Liver (tissue), 9 donors: ENCODE results near the gene TMEM178A. TPM values are rescaled to one million over a fixed set of nuclear protein-coding genes. Genes with fewer than 3 reads are reported as not detected.
"Not testable (repeated sequence)": the region's sequence is repeated elsewhere in the genome, so short reads cannot be mapped to it uniquely, and the experiment has no call there.

Experiments used
- DNase-seq: peaks from one replicate; pipeline ENCODE4 v3.0.0-alpha.2; 2017; ENCODE audit warnings: low spot score
- H3K27ac ChIP-seq, 2 donors: one replicate each; pipeline ENCODE4 v1.7.0; 2013; ENCODE audit warnings: inconsistent platforms in 2 of 2, low read length in 2 of 2, control low read depth in 1 of 2, low read depth in 1 of 2, mild to moderate bottlenecking in 1 of 2
- H3K27me3 ChIP-seq, 4 donors: one replicate each; pipeline versions ENCODE4 v1.6.1 to v1.7.0; 2013; ENCODE audit warnings: low read length in 3 of 4, inconsistent platforms in 1 of 4, mild to moderate bottlenecking in 1 of 4, moderate library complexity in 1 of 4; ENCODE audit not compliant: control insufficient read depth in 4 of 4, insufficient read depth in 4 of 4
- H3K36me3 ChIP-seq, 4 donors: one replicate each; pipeline versions ENCODE4 v1.6.1 to v1.7.0; 2013; ENCODE audit warnings: low read length in 3 of 4, mild to moderate bottlenecking in 3 of 4, low read depth in 1 of 4, moderate library complexity in 1 of 4; ENCODE audit not compliant: control insufficient read depth in 4 of 4, insufficient read depth in 3 of 4
- H3K4me1 ChIP-seq, 4 donors: one replicate each; pipeline versions ENCODE4 v1.6.1 to v1.7.0; 2013; ENCODE audit warnings: low read length in 3 of 4, mild to moderate bottlenecking in 3 of 4, moderate library complexity in 1 of 4; ENCODE audit not compliant: control insufficient read depth in 4 of 4, insufficient read depth in 4 of 4
- H3K4me3 ChIP-seq, 3 donors: one replicate each; pipeline versions ENCODE4 v1.6.1 to v1.7.0; 2013; ENCODE audit warnings: low read length in 3 of 3, control low read depth in 1 of 3, low read depth in 1 of 3, mild to moderate bottlenecking in 1 of 3
- H3K9ac ChIP-seq, 2 donors: one replicate each; pipeline ENCODE4 v1.7.0; 2013; ENCODE audit warnings: low read length in 2 of 2, mild to moderate bottlenecking in 2 of 2, moderate library complexity in 2 of 2, control low read depth in 1 of 2, low read depth in 1 of 2
- H3K9me3 ChIP-seq, 4 donors: one replicate each; pipeline versions ENCODE4 v1.6.1 to v1.7.0; 2013; ENCODE audit warnings: low read length in 3 of 4; ENCODE audit not compliant: control insufficient read depth in 4 of 4
- ATF3 ChIP-seq: IDR thresholded peaks from 2 replicates; pipeline ENCODE4 v1.6.1; 2016; ENCODE audit warnings: antibody characterized with exemption
- EGR1 ChIP-seq, 2 donors: IDR thresholded peaks; 2 replicates each; pipeline ENCODE4 v1.6.1; 2016 to 2018; ENCODE audit warnings: antibody characterized with exemption in 2 of 2, low read depth in 2 of 2
- FOXA1 ChIP-seq: IDR thresholded peaks from 2 replicates; pipeline ENCODE4 v1.6.1; 2016; ENCODE audit warnings: antibody characterized with exemption
- FOXA2 ChIP-seq: IDR thresholded peaks from 2 replicates; pipeline ENCODE4 v1.6.1; 2016; ENCODE audit warnings: antibody characterized with exemption
- GABPA ChIP-seq, 2 donors: IDR thresholded peaks in 1 of 2; conservative IDR thresholded peaks in 1 of 2; 2 replicates each; pipeline ENCODE4 v1.6.1; 2016; ENCODE audit warnings: antibody characterized with exemption in 2 of 2, mild to moderate bottlenecking in 1 of 2, moderate library complexity in 1 of 2
- HNF4A ChIP-seq, 2 donors: conservative IDR thresholded peaks; 2 replicates each; pipeline ENCODE4 v1.6.1; 2016; ENCODE audit warnings: antibody characterized with exemption in 2 of 2, mild to moderate bottlenecking in 2 of 2
- HNF4G ChIP-seq: IDR thresholded peaks from 2 replicates; pipeline ENCODE4 v1.6.1; 2016; ENCODE audit warnings: antibody characterized with exemption
- JUND ChIP-seq, 2 donors: IDR thresholded peaks; 2 replicates each; pipeline ENCODE4 v1.6.1; 2016; ENCODE audit warnings: antibody characterized with exemption in 2 of 2
- NR2F2 ChIP-seq: IDR thresholded peaks from 2 replicates; pipeline ENCODE4 v1.6.1; 2016; ENCODE audit warnings: antibody characterized with exemption
- RAD21 ChIP-seq, 2 donors: IDR thresholded peaks; 2 replicates each; pipeline ENCODE4 v1.6.1; 2016; ENCODE audit warnings: antibody characterized with exemption in 2 of 2, mild to moderate bottlenecking in 2 of 2
- REST ChIP-seq: IDR thresholded peaks from 2 replicates; pipeline ENCODE4 v1.6.1; 2016; ENCODE audit warnings: antibody characterized with exemption, mild to moderate bottlenecking
- RXRA ChIP-seq, 2 donors: IDR thresholded peaks; 2 replicates each; pipeline ENCODE4 v1.6.1; 2017 to 2018; ENCODE audit warnings: antibody characterized with exemption in 2 of 2, mild to moderate bottlenecking in 1 of 2
- SP1 ChIP-seq: IDR thresholded peaks from 2 replicates; pipeline ENCODE4 v1.6.1; 2018; ENCODE audit warnings: antibody characterized with exemption, mild to moderate bottlenecking
- YY1 ChIP-seq: IDR thresholded peaks from 2 replicates; pipeline ENCODE4 v1.6.1; 2016; ENCODE audit warnings: antibody characterized with exemption, mild to moderate bottlenecking
- WGBS: extraction: QIAGEN DNeasy Blood & Tissue Kit; methylation state at CpG from one replicate; pipeline ENCODE4 v1.1.7; 2013; 5-methylcytosine and 5-hydroxymethylcytosine counted together
- polyA plus RNA-seq, 2 donors: library from polyadenylated mRNA; stranded (reverse) in 1 of 2; unstranded in 1 of 2; fragments of 200-250 nt in 1 of 2; fragments of >200 nt in 1 of 2; fragmentation: Nextera tagmentation in 1 of 2; extraction: Ambion mirVana in 1 of 2; gene quantifications; one replicate each; pipeline versions ENCODE4 v1.2.1 to v1.2.3, GENCODE V29; 2013 to 2015
- total RNA-seq, 2 donors: library from RNA; depleted of rRNA; stranded (reverse); fragments of >200 nt; gene quantifications; one replicate each; pipeline ENCODE4 v1.2.3, GENCODE V29; 2014
- TF ChIP-seq, protein P1 (sequence below): IDR thresholded peaks from 2 replicates; pipeline ENCODE4 v1.6.1; 2016; ENCODE audit warnings: antibody characterized with exemption
- TF ChIP-seq, protein P2 (sequence below): IDR thresholded peaks from 2 replicates; pipeline ENCODE4 v1.6.1; 2016; ENCODE audit warnings: antibody characterized with exemption
- donor health status: healthy.
- donor health status: healthy.
- donor health status: healthy.
- donor health status: healthy.
- donor health status: healthy.

TMEM178A gene
- total and polyA plus RNA-seq, 4 donors, result 0.21 to 0.64 (median 0.49) TPM

- Histone ChIP-seq H3K4me3 (no peak overlapping the region), H3K4me1 (peaks cover 0 to 1% (median 0%) of the 10 kb centered on the region in 4 donors), H3K27me3 (no peaks in the 10 kb centered on the region), H3K9ac (no peak overlapping the region), H3K9me3 (no peaks in the 10 kb centered on the region), H3K27ac (no peak overlapping the region), H3K36me3 (no peaks in the 10 kb centered on the region)
- no peak for DNase-seq
- TF ChIP-seq, protein P1, sequence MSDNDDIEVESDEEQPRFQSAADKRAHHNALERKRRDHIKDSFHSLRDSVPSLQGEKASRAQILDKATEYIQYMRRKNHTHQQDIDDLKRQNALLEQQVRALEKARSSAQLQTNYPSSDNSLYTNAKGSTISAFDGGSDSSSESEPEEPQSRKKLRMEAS, result no peak
- WGBS, result 98% methylated on average over 3 of the region's 3 CpGs
These were observed 15.2 kb upstream of the TMEM178A start for GRCh38 chr2:39650468-39650867.

DNA sequence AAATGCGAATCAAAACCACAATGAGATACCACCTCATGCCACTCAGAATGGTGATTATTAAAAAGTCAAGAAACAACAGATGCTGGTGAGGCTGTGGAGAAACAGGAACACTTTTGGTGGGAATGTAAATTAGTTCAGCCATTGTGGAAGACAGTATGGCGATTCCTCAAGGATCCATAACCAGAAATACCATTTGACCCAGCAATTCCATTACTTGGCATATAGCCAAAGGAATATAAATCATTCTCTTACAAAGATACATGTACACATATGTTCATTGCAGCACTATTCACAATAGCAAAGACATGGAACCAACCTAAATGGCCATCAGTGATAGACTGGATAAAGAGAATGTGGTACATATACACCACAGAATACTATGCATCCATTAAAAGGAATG is 9.5 kb upstream of the TMEM178A start:
- DNase-seq, H3K4me3 ChIP-seq, H3K27ac ChIP-seq, H3K9ac ChIP-seq, H3K36me3 ChIP-seq, H3K4me1 ChIP-seq, H3K27me3 ChIP-seq, H3K9me3 ChIP-seq: not testable (repeated sequence)
- 95% methylated on average over 2 of the region's 2 CpGs for WGBS

- Histone ChIP-seq H3K27ac (no peak overlapping the region), H3K4me1 (no peaks in the 10 kb centered on the region), H3K4me3 (no peak overlapping the region), H3K27me3 (no peaks in the 10 kb centered on the region), H3K9me3 (no peaks in the 10 kb centered on the region), H3K9ac (no peak overlapping the region), H3K36me3 (no peaks in the 10 kb centered on the region)
- TF ChIP-seq FOXA1, result no peak
- TF ChIP-seq RXRA (IDR thresholded peaks at IDR 0.05), result no peak
- no peak for TF ChIP-seq SP1
- no peak for TF ChIP-seq REST
- no peak for TF ChIP-seq NR2F2
- no peak for TF ChIP-seq GABPA (IDR thresholded peaks at IDR 0.05 in 1 of 2, conservative IDR thresholded peaks at IDR 0.05 in 1 of 2)
- no peak for TF ChIP-seq HNF4A (conservative IDR thresholded peaks at IDR 0.05)
- TF ChIP-seq, protein P1, result no peak
- TF ChIP-seq JUND (IDR thresholded peaks at IDR 0.05), result no peak
- no peak for TF ChIP-seq HNF4G
- TF ChIP-seq EGR1 (IDR thresholded peaks at IDR 0.05; ENCODE audit: low read depth in 2 of 2), result no peak
- no peak for TF ChIP-seq RAD21 (IDR thresholded peaks at IDR 0.05)
- TF ChIP-seq ATF3, result no peak
- TF ChIP-seq, protein P2, sequence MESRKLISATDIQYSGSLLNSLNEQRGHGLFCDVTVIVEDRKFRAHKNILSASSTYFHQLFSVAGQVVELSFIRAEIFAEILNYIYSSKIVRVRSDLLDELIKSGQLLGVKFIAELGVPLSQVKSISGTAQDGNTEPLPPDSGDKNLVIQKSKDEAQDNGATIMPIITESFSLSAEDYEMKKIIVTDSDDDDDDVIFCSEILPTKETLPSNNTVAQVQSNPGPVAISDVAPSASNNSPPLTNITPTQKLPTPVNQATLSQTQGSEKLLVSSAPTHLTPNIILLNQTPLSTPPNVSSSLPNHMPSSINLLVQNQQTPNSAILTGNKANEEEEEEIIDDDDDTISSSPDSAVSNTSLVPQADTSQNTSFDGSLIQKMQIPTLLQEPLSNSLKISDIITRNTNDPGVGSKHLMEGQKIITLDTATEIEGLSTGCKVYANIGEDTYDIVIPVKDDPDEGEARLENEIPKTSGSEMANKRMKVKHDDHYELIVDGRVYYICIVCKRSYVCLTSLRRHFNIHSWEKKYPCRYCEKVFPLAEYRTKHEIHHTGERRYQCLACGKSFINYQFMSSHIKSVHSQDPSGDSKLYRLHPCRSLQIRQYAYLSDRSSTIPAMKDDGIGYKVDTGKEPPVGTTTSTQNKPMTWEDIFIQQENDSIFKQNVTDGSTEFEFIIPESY, result no peak
- TF ChIP-seq FOXA2, result no peak
- no peak for TF ChIP-seq YY1
- no peak for DNase-seq
- 91% methylated on average over 7 of the region's 7 CpGs for WGBS
These were observed 8.3 kb upstream of the TMEM178A start for GRCh38 chr2:39657287-39657937.
